ENCODE measurements around the gene RAB6B. TPM values are rescaled to one million over a fixed set of nuclear protein-coding genes. Genes with fewer than 3 reads are reported as not detected.

Gene RAB6B
- total and polyA plus RNA-seq, 2 experiments from 2014 or later: 2.6 to 9.1 TPM

GRCh38 chr3:133928136-133928893, 32.6 kb upstream of the RAB6B start:
- Histone ChIP-seq H3K27me3 (no peaks in the 10 kb centered on the region), H4K20me1 (ENCODE audit: insufficient read depth, poor library complexity, severe bottlenecking) (no peaks in the 10 kb centered on the region), H3K4me1 (ENCODE audit: insufficient read depth) (peaks cover 4% of the 10 kb centered on the region), H3K4me3 (peak overlapping the region; percentile 3), H3K9me3 (ENCODE audit: low read depth) (no peaks in the 10 kb centered on the region), H2AFZ (peak overlapping the region; percentile 51), H3K36me3 (replicated peaks; ENCODE audit: insufficient read depth, low read depth) (no peaks in the 10 kb centered on the region), H3K4me2 (peak overlapping the region; percentile 99), H3K27ac (no peak overlapping the region), H3K9me2 (replicated peaks; ENCODE audit: insufficient read depth) (no peaks in the 10 kb centered on the region), H3K79me2 (no peaks in the 10 kb centered on the region)
- TF ChIP-seq, protein P1, sequence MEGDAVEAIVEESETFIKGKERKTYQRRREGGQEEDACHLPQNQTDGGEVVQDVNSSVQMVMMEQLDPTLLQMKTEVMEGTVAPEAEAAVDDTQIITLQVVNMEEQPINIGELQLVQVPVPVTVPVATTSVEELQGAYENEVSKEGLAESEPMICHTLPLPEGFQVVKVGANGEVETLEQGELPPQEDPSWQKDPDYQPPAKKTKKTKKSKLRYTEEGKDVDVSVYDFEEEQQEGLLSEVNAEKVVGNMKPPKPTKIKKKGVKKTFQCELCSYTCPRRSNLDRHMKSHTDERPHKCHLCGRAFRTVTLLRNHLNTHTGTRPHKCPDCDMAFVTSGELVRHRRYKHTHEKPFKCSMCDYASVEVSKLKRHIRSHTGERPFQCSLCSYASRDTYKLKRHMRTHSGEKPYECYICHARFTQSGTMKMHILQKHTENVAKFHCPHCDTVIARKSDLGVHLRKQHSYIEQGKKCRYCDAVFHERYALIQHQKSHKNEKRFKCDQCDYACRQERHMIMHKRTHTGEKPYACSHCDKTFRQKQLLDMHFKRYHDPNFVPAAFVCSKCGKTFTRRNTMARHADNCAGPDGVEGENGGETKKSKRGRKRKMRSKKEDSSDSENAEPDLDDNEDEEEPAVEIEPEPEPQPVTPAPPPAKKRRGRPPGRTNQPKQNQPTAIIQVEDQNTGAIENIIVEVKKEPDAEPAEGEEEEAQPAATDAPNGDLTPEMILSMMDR (IDR thresholded peaks at IDR 0.05; ENCODE audit: poor library complexity): no peak
- no peak for TF ChIP-seq EZH2 (IDR thresholded peaks at IDR 0.05; ENCODE audit: borderline replicate concordance)
- TF ChIP-seq EZH2phosphoT487 (IDR thresholded peaks at IDR 0.05; ENCODE audit: low read depth, severe bottlenecking, unreplicated experiment): no peak
- WGBS (ENCODE audit: low lambda C conversion rate, missing lambda C conversion rate): 90% methylated on average over 19 of the region's 20 CpGs
- DNase-seq (ENCODE audit: low spot score): no peak

DNA sequence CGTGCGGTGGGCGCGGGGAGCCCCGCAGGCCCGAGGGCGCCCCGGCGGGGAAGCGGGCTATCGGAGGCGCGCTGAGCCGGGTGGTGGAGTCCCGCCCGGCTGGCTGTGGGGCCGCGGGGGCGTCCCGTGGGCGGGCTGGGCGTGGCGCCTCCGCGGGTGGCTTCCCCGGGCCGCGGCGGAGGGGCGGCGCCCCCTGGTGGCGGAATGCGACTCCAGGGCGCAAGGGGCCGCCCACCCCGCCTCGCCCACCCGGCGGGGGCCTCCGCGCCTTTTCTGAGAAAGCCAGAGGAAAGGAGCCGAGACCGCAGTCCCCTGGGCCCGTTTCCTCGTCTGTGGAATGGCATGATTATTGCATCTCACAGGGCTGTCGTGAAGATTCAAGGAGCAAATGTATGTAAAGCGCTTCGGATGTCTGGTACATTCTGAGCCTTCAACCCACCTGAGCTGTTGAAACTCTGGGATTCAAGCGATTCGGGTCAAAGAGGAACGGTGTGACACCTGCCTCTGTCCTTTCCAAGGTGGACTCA, 31.9 kb upstream of the RAB6B start:
- Histone ChIP-seq H3K36me3 (replicated peaks; ENCODE audit: insufficient read depth, low read depth) (no peaks in the 10 kb centered on the region), H2AFZ (peak overlapping the region; percentile 97), H3K4me3 (peak overlapping the region; percentile 87), H3K27me3 (no peaks in the 10 kb centered on the region), H3K4me1 (ENCODE audit: insufficient read depth) (peaks cover 4% of the 10 kb centered on the region), H3K4me2 (peak overlapping the region; percentile 99), H3K27ac (no peak overlapping the region), H3K9me3 (ENCODE audit: low read depth) (no peaks in the 10 kb centered on the region), H3K79me2 (no peaks in the 10 kb centered on the region), H3K9me2 (replicated peaks; ENCODE audit: insufficient read depth) (no peaks in the 10 kb centered on the region), H4K20me1 (ENCODE audit: insufficient read depth, poor library complexity, severe bottlenecking) (no peaks in the 10 kb centered on the region)
- peak; percentile 85 for DNase-seq (ENCODE audit: low spot score)
- TF ChIP-seq, protein P1 (IDR thresholded peaks at IDR 0.05; ENCODE audit: poor library complexity): peak; percentile 82
- TF ChIP-seq EZH2phosphoT487 (IDR thresholded peaks at IDR 0.05; ENCODE audit: low read depth, severe bottlenecking, unreplicated experiment) (no peak), EZH2 (IDR thresholded peaks at IDR 0.05; ENCODE audit: borderline replicate concordance) (no peak)
- WGBS (ENCODE audit: low lambda C conversion rate, missing lambda C conversion rate): 11% methylated on average over 25 of the region's 51 CpGs

DNA sequence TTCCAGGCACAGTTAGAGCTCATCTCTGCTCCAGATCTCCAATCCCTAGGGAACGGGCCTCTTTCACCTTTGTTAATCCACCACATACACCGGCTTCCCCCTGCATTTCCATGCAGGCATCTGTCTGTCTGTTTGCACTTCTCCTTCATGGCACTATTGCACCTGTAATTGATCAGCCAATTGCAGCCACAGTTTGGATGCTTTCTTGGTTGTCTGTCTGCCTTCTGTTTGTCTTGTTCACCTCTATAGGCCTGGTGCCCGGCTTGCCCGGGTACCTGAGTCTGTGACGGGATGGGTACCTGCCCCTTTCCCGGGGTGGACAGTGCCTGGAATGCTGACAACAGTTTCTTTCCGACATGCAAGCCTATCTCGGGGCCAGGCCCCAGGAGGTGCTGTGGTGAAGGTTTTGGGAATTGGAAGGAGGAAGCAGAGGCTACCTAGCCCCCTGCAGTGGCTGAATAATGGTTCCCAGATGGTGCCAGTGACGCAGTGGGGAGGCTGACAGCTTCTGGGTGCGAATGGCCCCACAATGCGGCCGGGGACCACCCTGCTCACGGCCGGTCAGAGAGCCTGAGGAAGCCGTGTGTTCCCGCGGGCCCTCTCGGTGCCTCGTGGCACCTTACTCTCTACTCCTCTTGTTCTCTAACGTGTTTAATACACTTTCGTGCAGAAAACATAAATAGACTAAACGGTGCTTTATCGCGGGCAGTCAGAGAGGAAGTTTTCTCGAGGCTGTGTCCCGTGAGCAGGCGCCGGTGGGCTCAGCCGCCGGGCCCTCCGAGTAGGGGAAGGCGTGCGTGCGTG, 31.3 kb upstream of the RAB6B start:
- Histone ChIP-seq H4K20me1 (ENCODE audit: insufficient read depth, poor library complexity, severe bottlenecking) (no peaks in the 10 kb centered on the region), H3K4me3 (peak overlapping the region; percentile 87), H3K27ac (no peak overlapping the region), H3K4me2 (peak overlapping the region; percentile 99), H2AFZ (peak overlapping the region; percentile 97), H3K9me3 (ENCODE audit: low read depth) (no peaks in the 10 kb centered on the region), H3K36me3 (replicated peaks; ENCODE audit: insufficient read depth, low read depth) (no peaks in the 10 kb centered on the region), H3K27me3 (no peaks in the 10 kb centered on the region), H3K9me2 (replicated peaks; ENCODE audit: insufficient read depth) (no peaks in the 10 kb centered on the region), H3K4me1 (ENCODE audit: insufficient read depth) (peaks cover 4% of the 10 kb centered on the region), H3K79me2 (no peaks in the 10 kb centered on the region)
- WGBS (ENCODE audit: low lambda C conversion rate, missing lambda C conversion rate): 16% methylated on average over 34 of the region's 34 CpGs
- TF ChIP-seq EZH2 (IDR thresholded peaks at IDR 0.05; ENCODE audit: borderline replicate concordance): no peak
- TF ChIP-seq, protein P1 (IDR thresholded peaks at IDR 0.05; ENCODE audit: poor library complexity): no peak
- TF ChIP-seq EZH2phosphoT487 (IDR thresholded peaks at IDR 0.05; ENCODE audit: low read depth, severe bottlenecking, unreplicated experiment): no peak
- DNase-seq (ENCODE audit: low spot score): peak; percentile 31
